ENCODE results near the gene TBC1D22A.

TBC1D22A gene

DNA sequence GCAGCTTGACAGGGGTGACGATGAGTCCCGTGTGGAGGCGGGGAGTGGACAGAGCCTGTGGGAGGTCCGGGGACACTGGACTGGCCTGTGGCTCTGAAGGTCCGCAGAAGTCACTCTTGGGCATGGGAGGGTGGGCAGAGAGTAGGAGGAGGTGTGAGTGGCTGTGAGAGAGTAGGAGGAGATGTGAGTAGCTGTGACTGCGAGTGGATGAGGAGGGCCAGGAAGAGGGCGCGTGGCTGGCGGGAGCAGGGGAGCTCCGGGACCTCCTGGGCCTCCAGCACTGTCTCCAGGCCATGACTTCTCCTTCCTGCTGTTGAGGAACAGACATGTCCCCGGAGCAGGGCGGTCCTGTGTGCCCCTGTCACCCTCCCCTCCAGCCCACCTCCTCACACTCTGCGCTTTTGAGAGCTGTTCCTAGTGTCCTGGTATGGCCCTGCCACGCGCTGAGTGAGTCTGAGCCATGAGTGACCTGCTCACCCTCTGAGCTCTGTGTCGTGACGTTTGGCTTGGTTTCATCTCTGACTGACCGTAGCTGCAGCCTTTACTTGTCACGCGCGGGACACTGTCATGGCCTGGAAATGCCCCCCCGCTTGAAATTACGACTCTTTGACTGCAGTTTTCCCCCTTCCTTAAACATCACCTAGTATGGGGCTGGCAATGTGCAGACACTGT lies 391.5 kb downstream of the TBC1D22A start:
- no peak for DNase-seq (ENCODE audit: low read depth in 2 of 2)

DNA sequence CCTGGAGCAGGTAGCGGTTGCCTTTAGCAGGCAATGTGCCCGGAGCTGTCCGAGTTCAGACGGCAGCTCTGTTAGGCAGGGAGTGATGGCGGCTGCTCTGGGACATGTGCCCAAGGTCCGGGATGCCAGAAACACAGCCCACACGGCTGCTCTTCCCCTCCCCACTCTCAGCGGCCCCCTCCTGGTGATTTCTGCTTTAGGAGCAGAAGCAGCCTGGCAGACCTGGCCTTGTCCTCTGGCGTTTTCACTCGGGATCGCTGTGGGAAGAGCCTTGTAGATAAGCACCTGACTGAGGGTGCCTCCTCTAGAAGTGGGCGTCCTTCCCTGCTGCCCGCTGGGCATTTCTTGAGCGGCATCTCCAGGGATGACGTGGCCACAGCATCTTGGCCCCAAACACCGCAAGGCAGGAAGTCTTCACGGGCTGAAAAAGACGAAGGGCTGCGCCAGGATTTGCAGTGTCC lies 392.2 kb downstream of the TBC1D22A start:
- DNase-seq (ENCODE audit: low read depth in 2 of 2) = no peak

DNA sequence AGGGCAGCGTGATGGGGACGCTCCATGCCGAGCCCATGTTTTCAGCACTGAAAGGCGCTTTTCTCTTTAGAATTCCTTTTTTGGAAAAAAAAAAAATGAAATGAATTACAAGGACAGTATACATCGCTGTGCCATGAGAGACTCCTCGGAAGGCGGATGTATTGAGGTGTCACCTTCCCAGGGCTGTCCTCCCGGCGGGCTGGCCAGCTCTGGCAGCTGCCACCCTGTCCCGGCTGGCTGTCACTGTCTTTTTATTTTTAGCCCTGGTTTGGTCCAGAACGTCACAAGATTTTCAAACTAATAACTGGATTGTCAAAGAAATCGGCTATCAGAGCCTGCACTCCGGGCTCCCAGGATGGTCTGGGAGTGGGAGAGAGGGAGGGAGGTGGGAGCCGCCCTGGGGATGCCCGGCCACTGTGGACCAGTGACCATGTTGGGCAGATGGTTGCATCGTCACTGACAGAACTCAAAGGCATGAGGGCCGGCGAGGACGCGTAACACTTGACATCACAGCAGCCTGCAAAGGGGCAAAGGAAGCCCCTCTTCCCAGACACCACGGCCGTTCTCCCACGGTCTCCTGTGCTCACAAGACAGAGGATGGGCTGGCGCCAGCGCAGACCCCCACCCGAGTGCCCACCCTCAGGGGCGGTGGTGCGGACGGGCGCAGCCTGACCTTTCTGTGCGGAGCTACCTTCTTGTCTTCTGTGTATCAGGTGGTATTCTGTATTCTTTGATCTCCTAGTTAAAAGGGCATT lies 392.9 kb downstream of the TBC1D22A start:
- DNase-seq (ENCODE audit: low read depth in 2 of 2) = no peak

DNA sequence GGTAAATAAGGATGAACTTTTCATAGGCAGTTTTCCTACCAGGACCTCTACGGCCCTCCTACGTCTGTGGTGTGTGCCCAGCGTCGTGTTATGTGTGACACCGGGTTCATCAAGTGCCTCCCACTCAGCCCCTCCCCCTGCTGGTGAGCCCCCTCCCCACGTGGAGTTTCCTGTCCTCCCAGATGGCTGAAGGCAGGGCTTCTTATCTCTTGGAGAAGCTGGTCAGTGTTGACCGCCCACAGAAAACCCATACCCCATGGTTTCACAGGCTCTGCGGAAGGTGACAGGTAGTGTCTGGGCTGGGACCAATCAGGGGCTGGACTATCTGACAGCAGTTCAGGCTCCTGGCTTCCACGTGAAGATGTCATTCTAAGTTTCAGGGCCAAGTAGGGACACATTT lies 393.5 kb downstream of the TBC1D22A start:
- DNase-seq (ENCODE audit: low read depth in 2 of 2) = no peak

DNA sequence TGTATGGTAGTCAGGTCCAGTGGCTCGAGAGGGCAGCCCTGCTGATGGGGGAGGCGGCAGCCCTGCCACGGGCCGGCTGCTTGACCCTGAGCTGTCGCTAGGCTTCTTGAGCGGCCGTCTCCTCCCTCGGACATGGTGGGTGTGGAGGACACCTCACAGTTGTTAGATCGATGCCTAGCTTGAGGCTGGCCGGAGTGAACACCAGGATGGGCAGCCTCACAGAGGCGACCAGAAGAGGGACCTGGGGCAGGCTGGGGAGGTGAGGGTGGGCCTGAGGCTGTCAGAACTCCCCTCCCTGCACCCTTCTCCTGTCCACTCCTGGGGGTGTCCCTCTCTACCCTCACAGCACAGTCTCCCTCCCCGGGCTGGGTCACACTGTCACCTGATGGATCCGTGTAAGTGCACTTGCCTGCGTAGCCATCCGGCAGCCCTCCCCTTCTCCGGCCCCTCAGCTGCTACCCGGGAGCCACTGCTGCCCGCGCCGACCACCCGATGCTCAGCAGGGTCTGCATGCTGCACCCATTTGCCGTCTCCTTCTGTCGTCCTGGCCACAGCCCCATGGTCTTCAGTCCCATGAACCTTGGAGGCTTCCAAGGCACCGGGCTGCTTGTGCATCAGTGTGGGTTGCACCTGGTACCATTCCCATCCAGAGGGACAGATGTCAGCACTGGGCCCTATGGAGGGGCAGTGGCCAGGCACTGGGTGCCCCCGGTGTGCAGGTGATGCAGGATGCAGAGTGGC lies 394.1 kb downstream of the TBC1D22A start:
- DNase-seq (ENCODE audit: low read depth in 2 of 2) = no peak

DNA sequence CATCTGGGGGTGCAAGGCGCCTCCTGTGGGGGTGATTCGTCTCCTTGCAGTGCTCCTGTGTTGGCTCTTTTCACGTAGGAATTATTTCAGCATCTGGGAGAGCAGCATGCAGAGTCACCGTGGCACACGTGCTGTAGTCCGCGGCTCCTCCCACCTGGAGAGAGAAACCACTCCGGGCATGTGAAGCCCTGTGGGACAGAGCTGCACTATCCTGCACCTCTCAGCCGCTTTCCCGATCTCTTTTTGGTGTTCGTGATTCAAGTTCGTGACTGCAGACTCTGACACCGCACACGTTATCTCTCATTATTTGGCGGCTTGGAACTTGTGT lies 394.6 kb downstream of the TBC1D22A start:
- DNase-seq (ENCODE audit: low read depth in 2 of 2) = no peak

DNA sequence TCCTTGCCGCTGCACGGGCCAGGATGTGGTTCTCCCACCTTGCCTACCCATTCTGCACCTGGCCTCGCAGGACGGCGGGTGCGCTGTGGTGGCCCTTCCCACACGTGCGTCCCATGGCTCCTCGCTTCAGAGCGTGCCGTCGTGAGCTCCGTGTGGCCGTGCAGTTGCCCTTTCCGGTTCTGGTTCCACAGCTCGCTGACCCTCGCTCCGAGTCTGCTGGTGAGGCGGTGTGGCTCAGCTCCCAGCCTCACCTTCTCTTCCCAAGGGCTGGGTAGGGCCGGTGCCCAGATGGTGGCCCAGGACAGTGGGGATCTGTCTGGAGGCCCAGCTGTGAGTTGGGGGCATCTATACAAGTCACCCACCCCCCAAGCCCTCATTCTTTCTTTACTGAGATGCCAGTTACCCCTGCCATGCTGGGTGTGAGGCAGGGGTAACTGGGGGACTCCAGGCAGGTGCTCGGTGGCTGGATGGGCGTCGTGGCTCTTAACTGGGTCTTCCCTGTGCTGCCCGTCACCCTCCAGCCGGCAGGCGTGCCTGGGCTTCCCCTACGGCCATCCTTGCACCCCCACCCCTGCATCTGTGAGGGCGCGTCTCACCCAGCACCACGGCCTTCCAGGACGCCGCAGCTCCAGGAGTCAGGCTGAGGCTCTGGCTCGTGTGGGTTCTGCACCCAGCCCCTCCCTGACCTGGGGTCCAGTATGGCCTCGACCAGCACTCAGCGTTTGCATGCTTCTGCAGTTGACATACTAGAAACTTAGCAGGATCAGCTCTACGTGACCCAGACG lies 395.2 kb downstream of the TBC1D22A start:
- DNase-seq (ENCODE audit: low read depth in 2 of 2) = no peak

DNA sequence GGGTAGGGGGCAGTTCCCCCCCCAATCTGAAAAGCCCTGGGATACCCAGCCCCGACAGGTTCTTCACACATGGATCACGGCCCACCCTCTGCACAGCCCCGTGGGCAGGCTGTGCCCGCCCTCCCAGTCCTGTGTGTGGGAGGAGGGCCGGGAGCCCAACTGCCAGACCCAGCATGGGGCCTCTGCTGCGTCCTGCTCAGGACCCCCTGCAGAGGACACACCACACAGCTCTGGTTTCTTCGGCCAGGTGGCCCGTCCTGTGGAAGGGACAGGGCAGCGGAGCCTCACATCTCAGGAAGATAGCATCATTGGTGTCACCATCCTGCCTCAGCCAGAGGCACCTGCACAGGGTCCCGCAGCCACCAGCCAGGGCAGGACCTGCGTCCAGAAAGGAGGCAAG lies 396.0 kb downstream of the TBC1D22A start:
- DNase-seq (ENCODE audit: low read depth in 2 of 2) = no peak

DNA sequence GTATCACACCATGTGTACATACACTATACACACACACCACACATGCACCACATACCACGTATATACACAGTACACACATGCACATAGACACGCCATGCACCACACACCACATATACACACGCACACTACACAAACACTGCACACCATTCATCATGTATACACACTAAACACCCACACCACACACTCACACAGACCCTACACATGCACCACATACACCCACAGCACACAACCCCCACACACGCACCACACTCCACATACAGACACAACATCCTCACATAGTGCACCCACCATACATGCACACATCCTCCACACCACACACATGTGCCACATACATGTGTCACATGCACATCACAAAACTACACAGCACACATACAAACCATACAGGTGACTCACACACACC lies 397.1 kb downstream of the TBC1D22A start:
- DNase-seq (ENCODE audit: low read depth in 2 of 2) = no peak

DNA sequence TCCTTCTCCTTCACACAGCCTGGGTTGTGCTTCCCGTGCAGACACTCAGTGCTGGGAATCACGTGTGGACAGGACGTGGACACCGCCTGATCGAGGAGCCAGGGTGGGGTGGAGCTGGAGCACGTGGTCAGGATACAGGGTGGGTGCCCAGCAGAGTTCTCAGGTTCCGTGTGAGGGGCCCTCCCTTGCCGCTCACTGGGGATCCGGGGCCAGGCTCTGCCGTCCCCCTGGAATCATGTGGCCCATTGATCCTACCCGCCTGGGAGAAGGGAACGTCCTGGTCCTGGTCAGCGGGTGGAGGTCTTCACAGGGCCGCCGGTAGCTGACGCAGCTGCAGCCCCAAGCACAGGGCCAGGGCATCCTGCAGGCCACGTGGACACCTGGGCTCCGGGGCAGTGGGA lies 397.7 kb downstream of the TBC1D22A start:
- no peak for DNase-seq (ENCODE audit: low read depth in 2 of 2)

DNA sequence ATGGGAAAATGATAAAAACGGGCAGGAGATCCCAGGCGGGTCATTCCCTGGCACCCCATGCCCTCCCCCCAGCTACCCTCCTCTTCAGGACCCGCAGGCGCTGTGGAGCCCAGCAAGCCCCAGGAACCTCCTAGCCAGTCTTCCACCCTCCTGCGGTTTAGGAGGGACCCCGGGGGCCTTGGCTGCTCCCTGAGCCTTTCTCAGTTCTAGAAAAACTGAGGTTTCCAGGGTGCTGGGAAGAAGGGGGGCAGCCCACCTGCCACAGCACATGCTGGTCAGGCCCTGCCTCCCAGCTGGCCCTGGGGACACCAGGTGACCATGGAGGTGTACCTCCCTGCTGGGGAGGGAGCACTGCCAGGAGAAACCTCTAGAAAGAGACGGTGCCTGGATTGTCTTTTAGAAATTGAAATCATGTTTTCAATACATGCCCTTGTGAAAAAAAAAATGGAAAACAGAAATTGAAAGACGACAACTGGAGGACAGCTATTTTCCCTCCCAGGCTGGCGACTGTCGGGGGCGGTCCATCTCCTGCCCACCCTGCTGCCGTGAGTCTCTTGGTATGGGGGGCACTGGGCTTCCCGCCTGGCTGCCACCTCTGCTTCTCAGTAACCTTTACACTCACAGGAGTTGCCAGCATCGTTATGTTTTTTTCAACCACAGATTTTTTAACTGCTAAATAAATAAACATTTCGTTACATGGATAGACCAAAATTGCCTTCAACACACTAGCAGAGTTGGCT lies 398.5 kb downstream of the TBC1D22A start:
- no peak for DNase-seq (ENCODE audit: low read depth in 2 of 2)

DNA sequence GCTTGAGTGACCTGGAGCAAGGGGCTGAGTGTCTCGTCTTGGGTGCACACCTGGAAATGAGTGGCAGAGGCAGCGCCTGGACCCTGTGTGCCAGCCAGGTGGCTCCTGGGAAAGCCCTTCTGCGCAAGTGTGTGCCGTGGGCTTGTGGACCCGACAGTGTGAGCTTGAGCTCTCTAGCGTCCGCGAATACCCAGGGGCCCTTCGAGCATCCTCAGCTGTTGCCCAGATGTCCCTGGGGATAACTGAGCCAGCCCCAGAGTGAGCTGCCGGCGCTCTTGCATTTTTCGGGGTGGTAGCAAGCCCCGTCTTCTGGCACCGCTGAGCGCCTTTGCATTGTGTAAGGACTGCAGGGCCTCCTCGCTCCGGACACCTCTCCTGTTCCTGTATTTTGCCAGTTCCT lies 399.2 kb downstream of the TBC1D22A start:
- DNase-seq (ENCODE audit: low read depth in 2 of 2) = no peak

DNA sequence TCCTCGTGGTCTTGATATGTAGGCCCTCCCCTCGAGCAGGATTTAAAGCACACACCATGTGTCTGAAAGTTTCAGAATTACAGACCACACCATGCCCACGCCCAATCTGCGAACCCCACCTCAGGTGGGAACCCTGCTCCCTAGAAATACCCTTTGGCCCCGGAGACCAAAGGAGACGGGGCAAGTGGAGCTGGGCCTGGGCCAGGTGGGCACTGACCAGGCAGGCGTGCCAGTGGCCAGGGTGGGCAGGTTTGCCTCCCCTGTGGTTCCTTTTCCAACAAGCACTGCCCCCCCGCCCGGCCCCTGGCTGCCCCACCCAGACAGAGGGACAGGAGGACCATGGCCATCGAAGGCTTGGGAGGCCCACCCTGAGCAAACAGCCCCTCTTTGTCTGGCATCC lies 400.4 kb downstream of the TBC1D22A start:
- no peak for DNase-seq (ENCODE audit: low read depth in 2 of 2)

DNA sequence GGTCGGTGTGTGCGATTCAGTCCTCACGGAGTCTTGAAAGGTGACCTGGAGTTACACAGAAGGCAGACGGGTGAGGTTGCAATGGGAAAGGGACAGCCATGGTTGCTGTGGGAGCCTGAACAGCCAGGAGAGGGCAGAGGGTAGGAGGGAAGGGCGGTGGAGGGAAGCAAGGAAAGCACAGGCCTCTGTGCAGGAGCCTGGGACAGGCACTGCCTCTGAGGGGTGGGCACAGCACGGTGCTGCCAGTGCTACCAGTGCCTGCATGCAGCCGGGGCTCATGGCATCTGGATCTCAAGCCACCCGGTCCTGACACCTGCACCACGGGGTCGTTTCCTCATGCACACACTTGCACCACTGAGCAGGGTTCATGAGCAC lies 401.0 kb downstream of the TBC1D22A start:
- DNase-seq (ENCODE audit: low read depth in 2 of 2) = no peak

DNA sequence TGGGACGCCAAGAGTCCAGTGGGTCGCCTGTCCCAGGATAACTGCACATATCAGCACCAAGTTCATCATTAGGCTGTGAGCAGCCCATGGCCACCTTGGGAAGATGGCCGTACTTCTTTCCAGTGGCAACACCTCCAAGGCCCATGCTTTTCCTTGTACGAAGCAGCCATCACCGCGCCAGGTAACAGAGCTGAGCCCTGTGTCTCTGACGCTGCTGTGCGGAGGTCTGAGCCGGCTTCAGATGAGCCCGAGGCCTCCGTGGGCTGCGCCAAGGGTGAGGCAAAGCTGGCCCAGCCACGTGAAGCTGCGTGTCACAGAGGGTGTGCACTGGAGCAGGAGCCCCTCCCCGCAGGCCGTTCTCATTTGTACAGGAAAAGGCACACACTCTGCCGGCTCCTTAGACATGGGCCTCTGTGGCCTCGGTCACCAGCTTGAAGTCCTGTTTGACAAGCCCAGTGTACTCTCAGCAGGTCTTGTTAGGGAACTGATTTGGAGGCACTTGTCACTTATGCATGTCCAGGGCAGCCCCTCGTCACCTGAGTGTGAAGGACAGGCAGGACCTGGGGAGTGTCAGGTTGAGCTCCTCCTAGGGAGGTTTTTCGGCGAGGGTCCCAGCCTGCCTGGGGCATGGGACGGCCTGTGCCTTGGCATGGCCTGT lies 401.5 kb downstream of the TBC1D22A start:
- DNase-seq (ENCODE audit: low read depth in 2 of 2) = no peak

DNA sequence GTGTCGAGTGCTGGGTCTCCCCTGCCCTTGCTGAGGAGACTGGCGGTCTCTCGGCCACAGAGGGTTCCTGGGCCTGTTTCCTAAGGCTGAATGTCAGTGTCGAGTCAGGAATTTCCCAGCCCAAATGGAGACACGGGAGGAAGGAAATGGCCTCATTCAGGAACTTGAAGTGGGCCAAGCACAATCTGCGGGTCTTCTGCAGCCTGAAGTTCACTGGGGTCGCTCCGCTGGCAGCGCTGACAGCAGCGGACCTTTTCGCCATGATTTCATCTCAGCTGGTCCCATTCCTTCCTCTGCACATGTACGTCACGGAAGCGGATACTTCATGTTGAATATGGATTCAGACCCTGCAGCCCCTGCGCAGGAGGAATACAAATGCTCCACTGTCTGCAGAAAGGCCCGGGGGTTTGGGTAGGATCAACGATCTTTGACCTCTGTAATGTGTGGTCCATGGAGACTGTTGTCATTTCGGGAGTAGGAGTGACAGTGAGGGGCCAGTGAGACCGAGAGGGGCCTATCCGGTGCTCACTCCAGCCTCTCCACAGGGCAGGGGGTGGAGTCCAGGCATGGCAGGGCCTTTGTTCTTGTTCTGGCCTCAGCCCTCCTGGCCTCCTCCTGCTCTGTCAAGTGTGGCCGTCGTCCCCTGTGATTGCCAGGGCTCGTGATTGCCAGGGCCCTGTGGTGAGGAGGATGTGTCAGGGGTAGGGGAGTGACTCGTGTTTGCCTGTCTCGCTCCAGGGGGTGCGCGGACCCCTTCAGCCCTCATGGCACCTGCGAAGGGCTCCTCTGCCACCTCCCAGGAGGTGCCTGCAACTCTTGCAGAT lies 402.3 kb downstream of the TBC1D22A start:
- no peak for DNase-seq (ENCODE audit: low read depth in 2 of 2)

DNA sequence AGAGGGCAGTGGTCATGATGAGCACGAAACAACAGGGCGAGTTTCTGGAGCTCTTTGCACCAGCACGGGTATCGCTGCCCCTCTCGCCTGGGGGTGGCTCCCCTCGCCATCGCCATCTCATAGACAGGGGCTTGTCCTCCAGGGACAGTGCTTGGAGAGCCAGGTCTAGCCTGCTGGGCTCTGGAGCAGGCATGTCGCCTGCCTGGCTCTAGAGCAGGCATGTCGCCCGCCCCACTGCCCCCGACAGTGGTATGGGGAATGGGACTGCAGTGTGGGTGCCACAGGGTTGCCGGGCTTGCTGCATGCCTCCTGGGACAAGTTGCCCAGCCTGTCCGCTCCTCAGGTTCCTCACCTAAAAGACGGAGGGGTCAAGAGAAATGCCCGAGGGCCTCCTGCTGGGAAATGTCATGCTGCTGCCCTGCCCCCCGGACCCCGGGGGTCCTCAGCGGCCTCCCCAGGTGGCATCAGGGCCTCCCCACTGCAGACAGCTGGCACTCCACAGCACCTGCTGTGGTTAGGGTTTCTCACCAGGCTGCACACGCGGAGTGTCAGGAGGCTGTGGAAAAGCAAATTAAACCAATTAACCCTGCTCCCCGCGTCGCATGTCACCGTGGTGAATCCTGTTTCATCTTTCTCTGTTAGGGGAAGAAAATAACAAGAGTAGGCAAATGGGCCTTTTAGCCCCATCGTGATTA lies 403.0 kb downstream of the TBC1D22A start:
- DNase-seq (ENCODE audit: low read depth in 2 of 2) = no peak

DNA sequence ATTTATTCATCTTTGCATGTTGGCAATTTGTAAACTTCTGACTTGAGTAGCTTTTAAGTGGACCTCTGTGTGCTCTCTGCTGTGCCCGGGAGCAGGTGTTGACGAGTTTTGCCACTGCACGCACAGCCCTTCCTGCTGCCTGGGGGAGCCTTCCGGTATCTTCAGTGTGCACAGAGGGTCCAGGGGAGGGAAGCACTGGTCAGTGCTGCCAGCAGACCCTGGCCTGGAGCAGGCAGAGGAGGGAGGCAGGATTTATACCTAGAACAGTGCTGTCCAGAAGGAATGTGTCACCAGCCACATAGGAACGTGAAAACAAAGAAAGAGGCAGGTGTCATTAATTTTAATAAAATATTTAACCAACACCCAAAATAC lies 403.6 kb downstream of the TBC1D22A start:
- DNase-seq (ENCODE audit: low read depth in 2 of 2) = no peak

DNA sequence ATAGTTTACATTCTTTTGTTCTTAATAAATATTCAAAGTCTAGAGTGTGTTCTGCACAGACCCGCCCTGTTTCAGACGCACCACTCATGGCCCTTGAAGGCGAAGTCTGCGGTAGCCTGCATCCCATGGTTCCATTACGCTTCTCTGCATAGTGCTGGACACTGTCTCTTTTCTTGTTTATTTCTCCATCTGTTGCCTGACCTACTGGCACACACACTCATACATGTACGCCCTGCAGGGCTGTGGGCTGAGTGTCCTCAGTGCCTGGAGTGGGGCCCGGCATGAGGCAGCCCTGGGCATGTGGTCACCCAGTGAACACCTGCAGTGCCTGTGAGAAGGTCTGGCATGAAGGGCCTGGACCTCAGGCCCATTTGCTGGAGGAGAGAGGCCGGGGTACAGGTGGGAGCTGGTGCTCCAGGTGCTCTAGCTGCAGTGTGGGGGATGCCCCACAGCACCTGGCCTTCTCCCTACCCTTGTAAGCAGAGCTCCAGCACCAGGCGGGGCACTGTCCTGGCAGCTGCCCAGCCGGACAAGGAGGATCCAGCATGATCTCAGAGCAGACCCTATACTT lies 404.1 kb downstream of the TBC1D22A start:
- DNase-seq (ENCODE audit: low read depth in 2 of 2) = no peak

Data from stimulated activated CD8-positive, alpha-beta memory T cell treated with anti-CD3 and anti-CD28 coated beads, Interleukin-15, amount 100 ng/mL, for 48 hours (primary cell).